Measurements from ENCODE around the gene HOXC13.

HOXC13 gene

GRCh38 chr12:53971129-53971528 is 32.5 kb downstream of the HOXC13 start:
- no peak for DNase-seq

GRCh38 chr12:53971686-53972085 is 33.1 kb downstream of the HOXC13 start:
- no peak for DNase-seq

GRCh38 chr12:53972152-53972702 is 33.6 kb downstream of the HOXC13 start:
- DNase-seq, result no peak

GRCh38 chr12:53972722-53973235 is 34.1 kb downstream of the HOXC13 start, which contains the start of gene HOXC11:
Gene HOXC11 (plus strand): TSS chr12:53973126. CDS start chr12:53973242, 116 bp downstream.
- no peak for DNase-seq

DNA sequence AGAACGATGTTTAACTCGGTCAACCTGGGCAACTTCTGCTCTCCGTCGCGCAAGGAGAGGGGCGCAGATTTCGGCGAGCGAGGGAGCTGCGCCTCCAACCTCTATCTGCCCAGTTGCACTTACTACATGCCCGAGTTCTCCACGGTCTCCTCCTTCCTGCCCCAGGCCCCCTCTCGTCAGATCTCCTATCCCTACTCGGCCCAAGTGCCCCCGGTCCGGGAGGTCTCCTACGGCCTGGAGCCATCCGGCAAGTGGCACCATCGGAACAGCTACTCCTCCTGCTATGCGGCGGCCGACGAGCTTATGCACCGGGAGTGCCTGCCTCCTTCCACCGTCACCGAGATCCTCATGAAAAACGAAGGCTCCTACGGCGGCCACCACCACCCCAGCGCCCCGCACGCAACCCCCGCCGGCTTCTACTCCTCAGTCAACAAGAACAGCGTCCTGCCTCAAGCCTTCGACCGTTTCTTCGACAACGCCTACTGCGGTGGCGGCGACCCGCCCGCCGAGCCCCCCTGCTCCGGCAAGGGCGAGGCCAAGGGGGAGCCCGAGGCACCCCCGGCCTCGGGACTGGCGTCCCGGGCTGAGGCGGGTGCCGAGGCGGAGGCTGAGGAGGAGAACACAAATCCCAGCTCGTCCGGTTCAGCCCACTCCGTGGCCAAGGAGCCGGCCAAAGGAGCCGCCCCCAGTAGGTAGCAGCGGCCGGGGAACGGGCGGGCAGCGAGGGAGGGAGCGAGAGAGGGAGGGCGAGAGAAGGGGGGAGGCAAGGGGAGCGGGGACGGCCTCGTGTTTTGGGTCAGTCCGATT is 34.8 kb downstream of the HOXC13 start:
- DNase-seq, result no peak

- DNase-seq, result no peak
These were observed 35.7 kb downstream of the HOXC13 start, which contains the start of gene HOTAIR for GRCh38 chr12:53974084-53975063. Gene HOTAIR (minus strand): TSS chr12:53974954.

- DNase-seq, result no peak
These were observed 36.4 kb downstream of the HOXC13 start for GRCh38 chr12:53975064-53975471.

- DNase-seq, result no peak
These were observed 37.0 kb downstream of the HOXC13 start for GRCh38 chr12:53975479-53976152.

GRCh38 chr12:53976172-53976822 is 37.7 kb downstream of the HOXC13 start:
- DNase-seq, result no peak

- no peak for DNase-seq
These were observed 38.4 kb downstream of the HOXC13 start for GRCh38 chr12:53976823-53977595.

GRCh38 chr12:53977596-53978445 is 39.2 kb downstream of the HOXC13 start:
- no peak for DNase-seq

DNA sequence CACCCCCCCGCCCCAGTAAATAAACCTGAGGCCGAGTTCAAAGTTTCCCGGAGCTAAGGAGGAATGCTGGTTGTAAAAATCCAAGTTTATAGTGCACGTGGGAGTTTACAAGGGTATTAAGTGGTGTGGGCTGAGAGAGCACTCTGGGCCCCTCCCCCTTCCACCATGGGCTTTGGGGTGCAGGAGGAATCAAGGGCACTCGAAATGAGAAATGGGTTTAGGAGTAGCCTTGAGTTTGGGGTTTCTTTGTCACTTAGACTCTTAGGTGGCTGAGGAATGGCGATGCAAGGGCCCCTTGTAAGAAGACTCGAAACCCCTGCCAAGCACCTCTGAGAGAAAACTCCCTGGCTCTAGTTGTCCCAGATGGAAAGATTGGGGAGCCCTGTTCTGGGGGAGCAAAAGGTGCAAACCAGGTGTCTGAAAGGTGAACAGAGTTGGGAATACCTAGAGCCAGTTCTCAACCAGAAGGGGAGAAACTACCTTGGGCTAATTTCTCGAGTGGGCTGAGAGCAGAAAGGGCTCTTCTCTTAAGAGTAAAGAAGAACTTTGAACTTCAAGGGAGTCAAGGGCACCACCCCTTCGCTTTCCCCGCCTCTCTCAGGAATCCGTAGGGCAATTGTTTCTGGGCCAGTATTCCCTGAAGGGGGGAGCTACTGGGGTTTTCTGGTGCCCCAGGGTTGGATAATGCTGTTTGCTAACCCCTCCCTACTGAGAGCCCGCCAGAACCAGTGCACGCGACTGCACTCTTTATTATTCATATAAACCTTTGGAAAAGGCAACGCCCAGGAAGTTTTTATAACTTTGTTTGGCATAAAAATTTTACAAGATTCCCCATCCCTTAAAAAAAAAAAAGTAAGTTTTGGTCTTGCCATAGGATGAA is 40.1 kb downstream of the HOXC13 start:
- no peak for DNase-seq

GRCh38 chr12:53980104-53980801 is 41.6 kb downstream of the HOXC13 start:
- no peak for DNase-seq

GRCh38 chr12:53980802-53981496 is 42.3 kb downstream of the HOXC13 start:
- no peak for DNase-seq

DNA sequence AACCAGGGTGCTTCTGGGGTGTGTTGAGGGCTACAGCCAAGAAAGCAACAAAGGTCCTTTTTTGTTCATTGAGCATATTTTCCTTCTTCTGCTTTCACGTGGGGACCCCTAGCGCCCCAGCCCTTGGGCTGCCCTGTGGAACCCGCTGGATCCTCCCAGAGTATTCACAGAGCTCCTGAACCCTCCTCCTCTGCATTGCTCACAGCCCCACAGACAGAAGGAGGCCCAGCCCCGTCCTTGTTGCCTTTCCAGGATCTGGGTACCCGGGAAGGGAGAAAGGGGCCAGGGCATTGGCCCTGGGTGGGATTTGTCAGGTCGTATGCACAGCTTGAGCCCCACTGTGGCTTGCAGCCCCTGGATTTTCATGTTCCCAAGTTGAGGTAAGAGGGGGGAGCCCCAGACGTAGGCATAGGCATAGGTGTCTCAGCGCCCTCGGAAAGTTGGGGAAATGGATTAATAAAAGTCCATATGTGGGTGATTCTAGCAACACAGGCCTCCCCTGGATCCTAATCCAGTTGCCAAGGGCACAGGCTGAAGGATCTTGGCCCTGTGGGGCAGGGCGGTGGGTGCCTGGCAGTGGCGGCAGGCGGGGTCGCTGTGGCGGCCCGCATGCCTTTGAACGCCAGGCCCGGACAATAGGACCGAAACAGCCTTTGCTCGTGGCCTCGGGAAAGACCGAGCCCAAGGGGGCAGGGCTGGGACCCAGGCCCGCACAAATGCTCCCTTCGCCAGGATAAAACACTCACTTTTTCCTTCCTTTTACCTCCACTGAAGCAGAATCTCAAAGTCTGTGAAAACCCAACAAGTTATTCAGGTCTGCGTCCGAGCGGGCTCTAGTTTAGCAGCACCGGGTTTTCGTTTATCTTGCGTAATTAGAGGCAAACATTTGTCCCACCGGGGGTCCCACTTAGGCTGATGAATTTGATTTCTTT is 43.3 kb downstream of the HOXC13 start:
- no peak for DNase-seq

All from NCI-H1930 (cell line).